Pancreas (tissue), 10 donors: ENCODE results near the gene TCFL5. TPM values are rescaled to one million over a fixed set of nuclear protein-coding genes. Genes with fewer than 3 reads are reported as not detected.

Experiments
- ATAC-seq, 4 donors: fragments of 200-7000 bp; cut with Tn5 transposase; one replicate each; pipeline versions ENCODE4 v1.8.0 to v1.9.1; 2020; ENCODE audit warnings: mild to moderate bottlenecking in 4 of 4, moderate library complexity in 4 of 4
- DNase-seq, 6 donors: peaks; one replicate each; pipeline ENCODE4 v3.0.0-alpha.2; 2020
- FAIRE-seq: peaks from 2 replicates; lab custom pipeline; 2012; peaks lifted over from hg19 to GRCh38; lab: Jason Lieb, UNC
- H3K27ac ChIP-seq, 4 donors: fragments of 200-600 bp; sonication (generic); 1 replicate in 3 of 4; 2 replicates in 1 of 4; pipeline versions ENCODE4 v1.5.0 to v1.8.0; 2020
- H3K27me3 ChIP-seq, 4 donors: fragments of 200-600 bp; one replicate each; pipeline ENCODE4 v1.8.0; 2021
- H3K36me3 ChIP-seq, 3 donors: fragments of 200-600 bp; sonication (generic) in 1 of 3; one replicate each; pipeline versions ENCODE4 v1.5.0 to v1.8.0; 2020 to 2021
- H3K4me1 ChIP-seq, 3 donors: fragments of 200-600 bp; one replicate each; pipeline ENCODE4 v1.8.0; 2021
- H3K4me3 ChIP-seq, 4 donors: fragments of 200-600 bp; sonication (generic) in 2 of 4; one replicate each; pipeline versions ENCODE4 v1.5.0 to v1.8.0; 2020 to 2021
- H3K9me3 ChIP-seq, 4 donors: fragments of 200-600 bp; one replicate each; pipeline ENCODE4 v1.8.0; 2021
- WGBS, 2 donors: extraction: QIAGEN DNeasy Blood & Tissue Kit; methylation state at CpG; one replicate each; pipeline ENCODE4 v1.1.7; 2013; 5-methylcytosine and 5-hydroxymethylcytosine counted together
- intact Hi-C, 3 donors: fragments of 100-400 bp; cut with DNase I; formaldehyde crosslinking; loops; one replicate each; pipeline versions ENCODE4 v1.11.1 to v1.14.2; 2022
- polyA plus RNA-seq, 2 donors: library from polyadenylated mRNA; stranded (reverse); fragments of 200-250 nt; gene quantifications; one replicate each; pipeline ENCODE4 v1.2.3, GENCODE V29; 2013
- total RNA-seq, 6 donors: library from RNA; stranded (reverse); fragmentation: NEBNext Ultra II Directional in 4 of 6; extraction: Animal tissue kit (Norgen Biotek cat#: 25700) in 4 of 6; gene quantifications; one replicate each; pipeline versions ENCODE4 v1.2.1 to v1.2.4, GENCODE V29; 2021 to 2023
- TF ChIP-seq, protein P1 (sequence below), 4 donors: fragments of 200-600 bp; sonication (generic) in 3 of 4; IDR thresholded peaks; one replicate each; pipeline versions ENCODE4 v1.5.0 to v1.8.0; 2021; ENCODE audit warnings: antibody characterized with exemption in 4 of 4
- donor health status: healthy with polysubstance abuse.
- donor health status: DM: no; HTN: no; CAD: no; lungs with moderate emphysema.
- donor health status: DM: no; HTN: no; CAD: no.
- donor health status: control.
- donor health status: control.
- donor health status: Bipolar disorder and iron deficiency.
- donor health status: DM: yes; HTN: yes; CAD: no.
- donor health status: DM: no; HTN: no; CAD: no.
- donor health status: DM: no; HTN: no; CAD: no.
- donor health status: DM: yes; HTN: yes; CAD: no.

The TCFL5 gene
- total and polyA plus RNA-seq, 8 donors = 2.5 to 4.9 (median 4.0) TPM

DNA sequence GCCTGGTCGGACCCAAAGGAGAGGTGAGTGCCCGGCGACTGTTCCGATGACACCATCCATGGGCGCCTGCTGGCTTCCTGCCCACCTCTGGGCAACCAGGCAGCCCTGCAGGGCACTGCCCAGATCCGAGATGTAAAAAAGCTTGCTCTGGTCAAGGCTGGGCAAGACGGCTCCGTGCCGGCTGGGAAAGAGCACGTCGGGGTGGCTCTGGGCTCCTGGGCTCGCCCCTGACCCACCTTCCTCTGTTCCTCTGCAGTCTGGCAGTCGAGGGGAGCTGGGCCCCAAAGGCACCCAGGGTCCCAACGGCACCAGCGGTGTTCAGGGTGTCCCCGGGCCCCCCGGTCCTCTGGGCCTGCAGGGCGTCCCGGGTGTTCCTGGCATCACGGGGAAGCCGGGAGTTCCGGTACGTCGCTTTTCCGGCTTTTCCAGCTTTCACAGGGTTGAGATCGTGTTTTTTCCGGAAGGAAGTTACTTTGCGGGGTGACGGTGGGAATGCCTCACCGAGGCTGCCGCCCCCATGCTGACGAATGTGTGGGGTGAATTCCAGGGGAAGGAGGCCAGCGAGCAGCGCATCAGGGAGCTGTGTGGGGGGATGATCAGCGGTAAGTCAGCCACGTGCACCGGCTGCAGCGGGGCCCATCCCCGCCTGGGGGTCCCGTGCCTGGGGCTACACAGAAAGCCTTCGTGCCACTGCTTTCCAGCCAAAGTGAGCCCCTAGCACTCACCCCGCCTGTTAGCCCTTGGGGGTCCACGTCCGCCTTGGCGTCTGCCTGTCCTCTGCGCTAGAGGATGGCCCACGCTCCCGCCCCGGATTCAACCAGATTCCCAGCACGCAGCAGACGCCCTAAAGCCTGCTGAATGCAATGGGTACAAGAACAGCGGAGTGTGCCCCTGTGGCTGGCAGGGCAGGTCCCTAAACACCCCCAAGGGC lies 25.4 kb downstream of the TCFL5 start:
- Histone ChIP-seq H3K4me1 (no peaks in the 10 kb centered on the region), H3K27me3 (no peaks in the 10 kb centered on the region), H3K27ac (no peak overlapping the region), H3K4me3 (no peak overlapping the region), H3K36me3 (no peaks in the 10 kb centered on the region), H3K9me3 (no peaks in the 10 kb centered on the region)
- TF ChIP-seq, protein P1, sequence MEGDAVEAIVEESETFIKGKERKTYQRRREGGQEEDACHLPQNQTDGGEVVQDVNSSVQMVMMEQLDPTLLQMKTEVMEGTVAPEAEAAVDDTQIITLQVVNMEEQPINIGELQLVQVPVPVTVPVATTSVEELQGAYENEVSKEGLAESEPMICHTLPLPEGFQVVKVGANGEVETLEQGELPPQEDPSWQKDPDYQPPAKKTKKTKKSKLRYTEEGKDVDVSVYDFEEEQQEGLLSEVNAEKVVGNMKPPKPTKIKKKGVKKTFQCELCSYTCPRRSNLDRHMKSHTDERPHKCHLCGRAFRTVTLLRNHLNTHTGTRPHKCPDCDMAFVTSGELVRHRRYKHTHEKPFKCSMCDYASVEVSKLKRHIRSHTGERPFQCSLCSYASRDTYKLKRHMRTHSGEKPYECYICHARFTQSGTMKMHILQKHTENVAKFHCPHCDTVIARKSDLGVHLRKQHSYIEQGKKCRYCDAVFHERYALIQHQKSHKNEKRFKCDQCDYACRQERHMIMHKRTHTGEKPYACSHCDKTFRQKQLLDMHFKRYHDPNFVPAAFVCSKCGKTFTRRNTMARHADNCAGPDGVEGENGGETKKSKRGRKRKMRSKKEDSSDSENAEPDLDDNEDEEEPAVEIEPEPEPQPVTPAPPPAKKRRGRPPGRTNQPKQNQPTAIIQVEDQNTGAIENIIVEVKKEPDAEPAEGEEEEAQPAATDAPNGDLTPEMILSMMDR (IDR thresholded peaks at IDR 0.05) = no peak
- intact Hi-C loops = no loop called here
- FAIRE-seq (no peak), ATAC-seq (no peak), DNase-seq (peak in 1 of 6 donors; percentile 48)
- 68 to 77% methylated on average over 51 to 52 of the region's 52 CpGs for WGBS, 2 donors

DNA sequence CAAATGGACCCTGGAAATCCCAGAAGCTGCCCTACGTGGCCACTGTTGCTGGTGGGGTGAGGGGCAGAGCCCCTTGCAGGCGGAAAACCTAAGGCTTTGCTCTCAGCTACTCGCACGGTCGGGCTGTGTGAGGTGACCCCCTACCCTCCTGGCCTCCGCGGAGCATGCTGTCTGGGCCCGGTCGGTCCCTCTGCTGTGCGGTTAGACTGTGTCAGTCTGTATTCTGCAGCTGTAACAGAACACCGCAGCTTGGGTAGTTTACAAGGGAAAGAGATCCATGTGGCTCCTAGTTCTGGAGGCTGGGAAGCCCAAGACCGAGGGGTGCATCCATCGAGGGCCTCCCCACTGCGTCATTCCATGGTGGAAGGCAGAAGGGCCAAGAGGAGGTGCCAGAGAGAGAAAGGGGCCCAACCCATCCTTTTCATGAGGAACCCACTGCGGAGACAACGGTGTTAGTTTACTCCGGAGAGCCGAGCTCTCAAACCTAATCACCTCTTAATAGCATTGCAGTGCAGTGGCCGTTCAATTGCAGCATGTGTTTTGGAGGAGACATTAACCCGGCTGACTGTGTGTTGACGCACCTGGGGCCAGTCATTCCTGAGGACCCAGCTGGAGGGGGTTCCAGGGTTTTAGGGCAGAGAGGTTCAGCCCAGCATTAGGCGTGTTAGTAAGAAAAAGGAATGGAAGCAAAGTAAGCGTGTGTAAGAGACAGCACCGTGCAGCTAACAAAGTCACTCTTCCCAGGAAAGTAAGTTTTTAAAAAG lies 26.5 kb downstream of the TCFL5 start:
- Histone ChIP-seq H3K9me3 (no peaks in the 10 kb centered on the region), H3K27ac (no peak overlapping the region), H3K4me1 (no peaks in the 10 kb centered on the region), H3K36me3 (no peaks in the 10 kb centered on the region), H3K27me3 (no peaks in the 10 kb centered on the region), H3K4me3 (no peak overlapping the region)
- FAIRE-seq (no peak), ATAC-seq (no peak), DNase-seq (peak in 2 of 6 donors; percentile 26 to 34)
- TF ChIP-seq, protein P1 (IDR thresholded peaks at IDR 0.05) = no peak
- intact Hi-C loops = no loop called here
- 71 to 81% methylated on average over 24 of the region's 24 CpGs for WGBS, 2 donors

DNA sequence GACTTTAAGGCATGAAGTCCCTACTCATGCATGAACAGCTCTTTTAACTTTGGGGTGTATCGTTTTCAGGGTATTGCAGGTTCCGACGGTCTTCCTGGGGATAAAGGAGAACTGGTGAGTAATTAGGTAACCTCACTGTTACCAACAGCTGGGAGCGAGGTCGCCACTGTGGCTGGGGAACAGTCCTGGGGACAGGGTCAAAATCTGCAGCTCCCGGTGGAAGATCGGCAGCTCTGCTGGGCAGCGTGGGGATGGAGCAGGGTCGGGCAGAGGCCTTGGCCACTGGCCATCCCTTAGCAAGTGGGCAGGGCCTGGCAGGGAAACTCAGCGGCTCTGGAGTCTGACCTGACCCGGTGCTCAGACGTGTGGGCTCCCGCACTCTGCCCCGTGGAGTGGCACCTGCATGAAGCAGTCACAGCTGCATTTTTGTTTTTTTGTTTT lies 28.7 kb downstream of the TCFL5 start:
- WGBS, 2 donors = 21 to 31% methylated on average over 14 of the region's 14 CpGs
- TF ChIP-seq, protein P1 (IDR thresholded peaks at IDR 0.05) = no peak
- intact Hi-C loops = no loop called here
- FAIRE-seq (no peak), ATAC-seq (peak in 3 of 4 donors; percentile 41 to 55 (median 43)), DNase-seq (peak in 3 of 6 donors; percentile 58 to 72 (median 61))
- Histone ChIP-seq H3K4me3 (no peak overlapping the region), H3K9me3 (no peaks in the 10 kb centered on the region), H3K4me1 (no peaks in the 10 kb centered on the region), H3K27ac (peak overlapping the region in 3 of 4 donors; percentile 28 to 63 (median 57)), H3K27me3 (no peaks in the 10 kb centered on the region), H3K36me3 (no peaks in the 10 kb centered on the region)

DNA sequence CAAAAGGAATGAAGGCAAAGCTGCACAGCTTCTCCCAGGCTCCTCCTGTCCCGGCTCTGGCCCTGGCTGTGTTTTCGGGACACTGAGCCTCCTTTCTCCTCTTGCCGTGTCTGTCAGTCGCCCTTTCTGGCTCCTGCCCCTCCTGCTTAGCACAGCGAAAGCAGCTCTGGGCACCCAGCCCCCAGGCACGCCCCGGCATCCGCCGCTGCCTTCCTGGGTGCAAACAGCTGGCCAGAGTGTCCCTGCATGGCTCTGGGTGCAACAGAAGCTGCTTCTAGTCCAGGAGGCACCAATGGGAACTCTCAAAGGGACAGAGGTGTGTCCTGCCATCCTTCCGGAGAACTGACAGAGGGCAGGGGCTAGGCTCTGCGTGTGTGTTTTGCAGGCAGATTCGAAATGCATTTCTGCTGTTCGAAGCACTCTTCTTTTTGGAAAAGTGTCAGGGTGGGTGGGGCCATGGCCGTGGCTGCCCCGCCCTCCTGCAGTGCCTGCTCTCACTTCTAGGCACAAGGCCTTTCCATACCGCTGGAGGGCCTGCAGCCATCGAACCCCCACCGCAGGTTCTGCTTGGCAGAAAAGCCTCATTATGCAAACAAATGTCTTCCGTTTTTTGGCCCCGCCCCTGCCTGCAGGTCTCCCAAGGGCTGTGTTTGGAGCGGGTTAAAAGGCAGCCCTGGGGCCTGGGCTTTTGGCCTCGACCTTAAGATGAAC lies 29.3 kb downstream of the TCFL5 start:
- no peak for FAIRE-seq
- intact Hi-C loops = no loop called here

More for the DNA sequence above, 29.3 kb downstream of the TCFL5 start:
- Histone ChIP-seq H3K27ac (peak overlapping the region in 3 of 4 donors; percentile 28 to 63 (median 57)), H3K4me3 (no peak overlapping the region), H3K36me3 (no peaks in the 10 kb centered on the region), H3K27me3 (no peaks in the 10 kb centered on the region), H3K9me3 (no peaks in the 10 kb centered on the region), H3K4me1 (no peaks in the 10 kb centered on the region)
- 38 to 40% methylated on average over 22 of the region's 22 CpGs for WGBS, 2 donors
- TF ChIP-seq, protein P1 (IDR thresholded peaks at IDR 0.05) = no peak
- ATAC-seq (peak; percentile 23 to 71 (median 46)), DNase-seq (peak in 3 of 6 donors; percentile 42 to 58 (median 53))
